Glomerular endothelial cell (primary cell): ENCODE measurements around the gene POMT2. TPM values are rescaled to one million over a fixed set of nuclear protein-coding genes. Genes with fewer than 3 reads are reported as not detected.
A peak's percentile ranks its signal among the peaks of the same experiment; 100 is the strongest.
"Not testable (repeated sequence)": the region's sequence is repeated elsewhere in the genome, so short reads cannot be mapped to it uniquely, and the experiment has no call there.

ENCODE experiments used
- DNase-seq: peaks from one replicate; pipeline ENCODE4 v3.0.0-alpha.2; 2011; ENCODE audit warnings: low read depth, low spot score; ENCODE audit errors: extremely low read depth
- total RNA-seq: library from RNA; depleted of rRNA; stranded (reverse); fragments of >200 nt; gene quantifications from 2 replicates; pipeline ENCODE4 v1.2.3, GENCODE V29; 2015

POMT2 gene
- total RNA-seq, 1 donor from 2014 or later, result 34.3 TPM

DNA sequence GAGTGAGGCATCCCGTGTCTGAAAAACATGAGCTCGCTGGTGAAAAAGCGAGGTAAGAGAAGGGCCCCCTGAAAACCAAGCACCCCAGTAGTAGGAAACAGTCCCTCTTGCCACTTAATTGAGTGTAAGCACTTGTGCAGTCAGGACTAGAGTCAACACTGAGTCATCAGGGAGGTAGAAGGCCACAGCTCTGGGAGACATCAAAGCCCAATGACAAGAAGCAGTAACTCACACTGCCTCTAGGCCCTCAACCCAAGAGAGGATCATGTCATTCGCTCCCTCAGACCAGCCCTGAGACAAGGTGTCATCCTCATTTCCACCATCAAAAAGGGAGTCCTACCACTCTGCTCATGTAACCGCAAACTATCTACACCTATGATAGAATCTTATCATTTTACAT is 17.8 kb downstream of the POMT2 start:
- no peak for DNase-seq

DNA sequence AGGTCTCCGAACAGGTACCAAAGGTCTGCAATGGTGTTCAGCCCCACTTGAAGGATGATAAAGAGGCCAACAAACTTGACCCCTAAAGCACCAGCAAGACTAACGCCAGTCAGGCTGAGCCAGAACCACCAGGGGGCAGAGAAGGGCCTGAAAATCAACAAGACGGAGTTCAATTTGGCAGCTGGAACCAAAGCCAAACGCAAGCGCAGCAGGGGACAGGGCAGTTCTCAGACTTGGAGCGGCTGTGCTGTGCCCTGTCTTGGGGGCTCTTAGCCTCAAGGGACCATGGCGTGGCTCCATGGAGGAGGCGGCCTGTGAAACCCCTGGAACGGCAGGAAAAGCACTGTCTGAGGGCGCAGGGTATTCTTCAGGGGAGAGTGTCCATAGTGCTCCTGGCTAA is 19.6 kb downstream of the POMT2 start:
- DNase-seq, result peak; percentile 60

DNA sequence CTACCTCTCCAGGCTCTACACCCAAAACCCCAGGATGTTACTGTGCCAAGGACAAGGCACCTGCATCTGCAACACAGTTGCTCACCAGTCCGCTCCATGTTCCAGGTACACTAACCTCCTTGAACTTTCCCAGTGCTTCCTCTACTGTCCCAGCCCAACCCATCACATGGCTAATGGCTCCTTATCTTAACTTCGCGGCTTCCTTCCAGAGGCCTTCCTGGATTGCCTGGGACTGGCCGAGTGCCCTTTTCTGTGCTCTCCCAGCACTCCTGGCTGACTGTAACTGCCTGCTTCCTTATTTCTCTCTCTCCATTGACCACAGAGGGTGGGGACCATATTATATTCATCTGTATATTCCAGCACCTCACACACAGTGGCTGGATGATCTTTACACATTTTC is 20.9 kb downstream of the POMT2 start:
- DNase-seq, result no peak

DNA sequence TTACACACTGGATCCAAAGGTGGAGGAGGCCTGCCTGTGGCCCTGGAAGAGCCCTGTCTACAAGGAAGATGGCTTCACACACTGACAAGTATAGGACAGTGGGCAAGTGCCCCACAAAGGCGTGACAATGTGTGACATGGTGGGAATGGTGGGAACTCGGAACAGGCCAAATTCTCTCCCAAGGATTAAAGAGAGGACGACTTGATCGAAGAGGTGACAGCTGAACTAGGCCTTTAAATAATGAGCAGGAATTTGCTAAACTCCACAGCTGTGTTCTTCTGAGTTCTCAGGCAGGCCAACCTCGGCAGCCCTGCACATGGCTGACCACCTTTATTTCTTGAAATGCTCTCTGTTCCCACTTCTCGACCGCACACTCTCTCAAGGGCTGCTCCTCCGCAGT is 23.8 kb downstream of the POMT2 start:
- DNase-seq, result no peak

DNA sequence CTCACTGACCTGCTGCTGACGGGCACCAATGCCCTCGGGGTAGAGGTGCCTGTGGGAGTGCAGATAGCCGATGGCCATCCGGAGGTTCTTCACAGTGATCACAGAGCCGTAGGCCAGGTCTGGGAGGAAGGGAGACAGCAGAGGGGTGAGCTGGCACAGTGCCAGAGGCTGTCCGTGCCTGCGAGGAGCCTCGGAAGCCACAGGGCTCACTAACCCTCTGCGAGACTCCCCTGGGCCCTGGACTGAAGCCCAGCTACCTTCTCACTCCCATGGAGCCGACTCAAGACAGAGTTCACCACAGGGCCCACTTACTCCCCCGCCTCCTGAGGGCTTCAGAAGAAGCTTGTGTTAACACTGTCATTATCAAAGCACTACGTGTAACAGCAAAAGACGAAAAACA is 24.5 kb downstream of the POMT2 start:
- no peak for DNase-seq

DNA sequence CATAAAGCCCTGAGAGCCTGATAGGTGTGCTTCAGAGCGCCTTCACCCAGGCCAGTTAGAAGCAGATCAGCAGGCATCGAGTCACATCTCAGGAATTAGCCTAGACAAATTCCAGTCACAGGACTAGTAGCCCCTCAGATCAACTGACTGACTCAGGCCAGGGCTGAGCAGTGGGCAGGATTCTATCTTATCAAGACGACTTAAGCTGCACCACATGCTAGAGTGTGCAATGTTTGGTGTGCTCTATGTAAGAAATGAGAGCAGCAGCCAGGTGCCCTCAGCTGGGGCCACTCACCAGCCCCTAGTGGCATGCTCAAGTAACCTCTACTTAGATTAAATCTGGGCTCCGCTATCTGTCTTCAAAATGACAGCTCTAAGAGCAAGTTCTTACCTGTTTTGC is 30.0 kb downstream of the POMT2 start:
- DNase-seq, result no peak

DNA sequence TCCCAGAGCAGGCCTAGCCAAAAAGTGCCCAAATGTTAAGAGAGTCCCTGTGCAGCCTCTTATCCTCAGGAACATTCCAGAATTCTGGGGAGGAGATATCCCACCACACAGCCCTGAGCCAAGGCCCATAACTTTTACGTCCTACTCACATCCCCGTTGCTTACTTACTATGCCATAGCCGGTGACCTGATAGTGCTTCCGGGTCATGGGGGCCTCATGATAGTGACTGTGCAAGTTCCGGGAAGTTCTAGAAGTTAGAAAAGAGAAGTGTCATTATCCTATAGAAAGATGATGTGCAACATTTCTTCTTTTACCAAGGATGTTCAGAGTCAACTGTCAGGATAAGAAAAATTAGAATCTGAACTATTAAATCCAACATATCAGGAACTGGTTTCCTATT is 34.1 kb downstream of the POMT2 start:
- DNase-seq, result no peak

DNA sequence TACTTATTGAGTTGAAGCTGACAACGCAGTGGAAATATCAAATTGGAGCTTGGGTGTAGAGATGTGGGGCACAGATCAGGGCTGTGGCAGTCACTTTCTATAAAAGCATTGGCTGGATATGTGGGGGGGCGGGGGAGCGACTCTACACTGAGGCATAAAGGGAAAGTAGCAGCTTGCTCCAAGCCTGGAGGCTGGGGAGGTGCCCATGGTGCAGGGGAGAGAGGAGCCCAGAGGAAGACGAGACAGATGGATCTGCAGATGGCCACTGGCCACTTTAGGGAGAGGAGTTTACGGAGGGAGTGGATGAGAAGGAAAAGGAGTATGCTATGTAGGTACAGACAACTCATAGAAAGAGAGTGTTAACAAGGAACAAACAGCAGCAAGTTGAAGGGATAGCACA is 36.2 kb downstream of the POMT2 start:
- no peak for DNase-seq

DNA sequence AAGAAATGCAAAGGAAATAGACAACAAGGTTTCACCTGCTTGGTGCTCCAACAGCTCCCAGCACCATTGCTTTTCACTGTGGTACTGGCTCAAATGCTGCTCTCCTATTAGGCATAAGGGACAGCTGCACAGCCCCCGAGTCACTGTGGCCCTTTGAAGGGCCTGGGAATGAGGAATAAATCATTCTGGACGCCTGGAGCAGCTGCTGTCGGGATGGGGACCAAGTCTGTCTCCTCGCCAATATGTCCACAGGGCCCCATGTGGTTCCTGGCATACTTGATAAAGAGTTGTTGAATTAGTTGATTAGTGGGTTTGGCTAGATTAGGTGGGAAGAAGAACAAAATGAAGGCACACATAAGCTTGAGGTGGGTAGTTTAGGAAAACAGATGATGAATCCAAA is 36.6 kb downstream of the POMT2 start:
- DNase-seq, result no peak

DNA sequence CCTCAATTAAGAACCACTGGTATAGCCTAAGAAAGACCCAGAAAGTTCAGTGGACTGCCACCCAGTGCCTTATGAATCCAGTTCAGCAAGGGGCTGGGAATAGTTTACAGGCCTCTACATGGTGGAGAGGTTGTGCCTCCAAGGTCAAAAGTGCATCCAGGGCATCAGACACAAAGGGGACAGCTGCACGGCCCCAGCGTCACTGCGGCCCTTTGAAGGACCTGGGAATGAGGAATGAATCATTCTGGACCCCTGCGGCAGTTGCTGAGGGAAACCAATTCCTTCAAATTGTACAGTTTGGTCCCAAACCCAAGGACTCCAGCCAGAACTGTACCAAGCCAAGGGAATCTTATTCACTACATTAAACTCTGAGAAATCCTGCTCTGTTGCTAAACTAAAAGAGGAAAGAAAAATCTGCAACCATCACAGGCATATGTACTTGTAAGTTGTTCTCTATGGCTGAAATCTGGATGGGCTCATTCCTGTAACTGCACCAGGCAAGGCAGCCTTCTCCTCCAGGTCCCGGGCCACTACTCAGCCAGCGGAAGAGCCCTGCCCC is 38.8 kb downstream of the POMT2 start:
- no peak for DNase-seq

DNA sequence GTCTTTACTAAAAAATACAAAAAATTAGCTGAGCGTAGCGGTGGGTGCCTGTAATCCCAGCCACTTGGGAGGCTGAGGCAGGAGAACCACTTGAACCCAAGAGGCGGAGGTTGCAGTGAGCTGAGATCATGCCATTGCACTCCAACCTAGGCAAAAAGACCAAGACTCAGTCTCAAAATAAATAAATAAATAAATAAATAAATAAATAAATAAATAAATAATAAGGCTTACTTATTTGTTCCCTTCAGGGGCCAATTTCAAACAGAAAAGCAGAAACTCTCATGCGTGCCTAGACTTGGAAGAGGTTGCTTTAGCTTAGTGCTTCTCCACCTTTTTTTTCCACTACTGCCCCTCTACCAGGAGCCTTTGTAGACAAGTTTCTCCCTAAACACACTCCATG is 39.8 kb downstream of the POMT2 start:
- DNase-seq, result not testable (repeated sequence)

DNA sequence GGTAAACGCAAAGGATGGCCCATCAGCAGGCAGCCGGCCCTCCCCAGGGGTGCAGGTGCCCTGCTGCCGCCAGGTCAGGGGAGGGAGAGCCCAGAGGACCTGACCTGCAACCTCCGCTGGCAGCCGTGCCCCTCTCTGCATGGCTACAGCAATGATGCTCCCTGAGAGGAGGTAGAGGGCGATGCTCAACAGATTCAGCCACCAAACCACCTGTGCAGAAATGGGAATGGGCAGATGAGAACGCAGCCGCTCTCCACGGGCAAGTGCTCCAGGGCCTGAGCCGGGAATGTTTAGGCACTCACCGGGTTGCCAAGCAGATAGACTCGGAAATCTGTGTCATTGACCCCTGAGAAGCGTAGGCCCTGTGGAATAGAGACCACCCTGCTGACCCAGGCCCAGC is 41.0 kb downstream of the POMT2 start:
- DNase-seq, result no peak

DNA sequence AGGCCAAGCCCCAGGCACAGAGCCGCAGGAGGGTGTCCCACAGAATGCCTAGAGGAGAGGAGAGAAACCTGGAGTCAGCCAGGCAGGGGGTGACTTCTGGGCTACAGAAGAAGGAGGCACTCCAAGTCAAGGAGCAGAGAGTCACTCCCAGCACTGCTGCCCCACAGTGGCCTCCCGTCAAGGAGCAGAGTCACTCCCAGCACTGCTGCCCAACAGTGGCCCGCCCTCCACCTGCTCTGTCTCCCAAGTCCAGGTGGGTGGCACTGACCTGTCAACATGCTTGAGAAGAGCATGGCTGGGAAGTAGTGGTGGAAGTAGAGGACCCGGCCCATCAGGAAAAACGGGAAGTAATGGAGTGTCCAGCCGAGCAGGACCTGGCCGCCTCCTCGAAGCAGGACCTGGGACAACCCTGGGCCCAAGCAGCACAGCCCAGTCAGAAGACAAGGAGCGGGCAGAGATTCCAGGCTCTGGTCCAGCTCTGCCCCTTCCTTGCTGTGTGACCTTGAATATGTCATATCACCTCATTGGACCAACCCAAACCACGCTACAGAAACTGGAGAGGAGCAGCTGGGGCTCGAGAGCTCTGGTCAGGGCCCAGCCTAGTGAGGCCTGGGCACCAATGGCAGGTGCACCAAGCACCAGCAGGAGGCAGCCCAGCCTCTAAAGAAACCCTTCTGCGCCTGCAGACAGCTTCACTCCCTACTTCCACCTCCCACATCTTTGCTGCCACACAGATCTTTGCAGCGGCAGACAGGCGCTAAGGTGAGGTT is 42.0 kb downstream of the POMT2 start:
- DNase-seq, result no peak

DNA sequence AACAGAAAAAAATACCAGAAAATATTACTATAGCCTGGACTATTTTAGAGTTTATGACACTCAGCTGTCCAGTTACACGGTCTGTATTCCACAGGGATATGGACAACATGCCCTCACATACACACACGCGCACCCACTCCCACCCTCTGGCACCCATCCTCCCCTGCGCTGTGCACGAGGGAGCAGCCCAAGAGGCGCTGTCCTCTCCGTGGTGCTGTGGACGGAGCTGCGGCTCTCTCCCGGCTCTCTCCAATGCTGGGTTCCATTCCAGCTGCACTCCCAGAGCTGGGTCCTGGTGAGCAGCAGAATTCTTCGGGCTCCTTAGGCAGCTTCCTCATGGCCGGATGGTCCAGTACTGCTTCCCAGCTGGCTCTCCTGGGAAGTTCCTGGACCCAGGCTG is 43.7 kb downstream of the POMT2 start:
- DNase-seq, result no peak

DNA sequence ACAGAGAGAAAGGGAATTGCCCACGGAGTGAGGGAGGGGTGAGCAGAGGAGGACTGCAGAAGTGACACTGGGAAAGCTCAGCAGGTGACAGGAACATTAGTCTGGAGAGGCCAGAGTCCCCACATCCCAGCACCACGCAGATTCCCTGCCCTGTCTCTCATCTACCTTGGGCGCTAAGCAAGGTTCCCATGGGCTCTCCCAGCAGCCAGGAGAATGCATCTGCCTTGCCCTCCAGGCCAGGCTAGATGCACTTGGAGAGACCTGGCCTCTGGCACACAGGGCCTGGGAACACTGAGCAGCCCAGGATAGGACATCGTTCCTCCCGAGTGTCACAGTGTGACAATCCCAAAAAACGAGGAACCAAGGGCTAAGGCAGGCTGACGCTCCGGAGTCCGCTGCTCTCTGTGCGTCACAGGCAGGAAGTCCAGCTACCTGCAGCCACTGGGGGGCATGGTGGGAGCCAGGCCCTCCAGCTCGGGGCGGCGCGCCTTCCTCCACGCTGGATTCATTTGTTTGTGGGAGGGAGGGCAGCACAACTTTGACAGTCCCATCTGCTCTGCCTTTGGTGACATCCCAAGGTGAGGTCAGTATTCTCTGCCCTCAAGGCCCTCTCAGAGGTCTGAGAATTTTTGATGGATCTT is 44.3 kb downstream of the POMT2 start:
- no peak for DNase-seq

DNA sequence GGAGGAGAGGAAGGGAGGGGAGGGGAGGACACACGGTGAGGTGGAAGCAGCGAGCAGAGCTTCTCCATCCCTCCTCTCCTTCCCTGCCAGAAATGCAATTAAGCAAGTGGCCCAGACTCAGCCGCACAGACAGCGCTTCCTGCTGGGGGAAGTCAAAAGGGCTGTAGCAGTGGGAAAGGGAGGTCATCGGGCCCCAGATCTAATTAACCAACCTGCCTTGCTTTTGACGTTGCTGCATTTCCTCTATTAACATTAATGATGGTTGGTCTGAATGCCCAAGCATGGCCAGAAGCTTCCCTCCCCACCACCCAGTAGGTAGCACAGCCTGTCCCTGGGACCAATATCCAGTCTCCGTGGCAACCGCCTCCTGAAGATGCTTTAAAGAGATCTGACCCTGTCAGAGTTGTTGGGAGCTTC is 45.1 kb downstream of the POMT2 start:
- no peak for DNase-seq

DNA sequence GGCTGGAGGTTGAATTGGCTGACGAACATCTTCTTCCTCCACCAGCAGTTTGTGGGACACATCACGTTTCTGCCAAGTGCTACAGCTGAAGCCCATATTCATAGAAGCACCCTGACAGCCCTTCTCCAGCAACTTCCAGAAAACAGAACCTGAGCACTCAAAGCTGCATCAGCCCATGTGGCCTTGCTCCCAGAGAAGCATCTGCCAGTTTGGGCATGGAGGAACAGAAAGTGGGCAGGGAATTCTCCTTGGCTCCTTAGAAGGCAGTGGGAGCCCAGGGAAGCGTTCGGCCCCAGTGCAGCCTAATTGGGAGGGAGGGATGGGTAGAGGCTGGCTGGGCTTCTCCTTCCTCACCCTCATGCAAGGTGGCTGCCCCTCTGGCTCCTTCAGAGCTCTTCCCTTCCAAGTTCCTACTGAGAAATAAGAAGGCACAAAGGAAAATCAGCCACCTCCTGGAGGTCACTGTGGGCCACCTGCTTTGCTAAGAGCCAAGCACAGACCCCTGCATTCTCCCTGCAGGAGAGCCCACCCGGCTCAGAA is 45.6 kb downstream of the POMT2 start:
- no peak for DNase-seq

DNA sequence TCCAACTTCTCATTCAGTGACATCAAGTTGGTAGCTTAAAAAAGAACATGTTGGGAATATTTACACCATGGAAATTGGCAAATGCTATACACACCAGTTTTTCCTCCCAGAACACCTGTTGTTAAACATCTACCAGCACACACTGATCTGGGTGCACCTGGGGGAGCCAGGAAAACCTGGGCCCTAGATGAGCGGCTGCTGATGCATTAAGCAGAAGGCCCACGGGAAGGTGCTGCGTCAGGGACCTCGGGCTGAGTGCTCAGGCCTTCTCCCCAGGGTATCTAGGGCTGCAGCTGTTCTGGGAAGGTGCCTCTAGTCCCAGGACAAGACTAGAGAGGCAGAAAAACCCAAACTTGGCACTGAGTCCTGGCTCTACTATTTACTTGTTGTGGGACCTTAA is 46.9 kb downstream of the POMT2 start:
- no peak for DNase-seq

DNA sequence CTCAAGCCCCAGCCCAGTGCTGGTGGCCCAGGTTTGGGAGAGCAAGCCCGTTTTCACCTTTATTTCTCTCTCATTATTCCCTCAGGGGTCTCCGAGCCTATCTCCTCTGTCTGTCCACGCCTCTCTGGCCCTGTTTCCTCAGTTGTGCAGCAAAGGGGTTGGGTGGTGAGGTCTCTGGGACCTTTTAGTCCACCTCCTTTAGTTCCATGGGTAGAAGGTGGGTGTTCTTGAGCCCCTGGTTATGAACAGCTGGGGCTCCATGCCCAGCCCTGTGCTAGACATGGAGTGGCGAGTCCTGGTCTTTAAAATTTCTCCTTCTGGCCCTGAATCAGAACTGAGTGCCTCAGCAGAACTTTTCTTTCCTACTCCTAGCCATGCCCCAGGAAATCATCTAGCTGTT is 48.4 kb downstream of the POMT2 start:
- DNase-seq, result no peak

DNA sequence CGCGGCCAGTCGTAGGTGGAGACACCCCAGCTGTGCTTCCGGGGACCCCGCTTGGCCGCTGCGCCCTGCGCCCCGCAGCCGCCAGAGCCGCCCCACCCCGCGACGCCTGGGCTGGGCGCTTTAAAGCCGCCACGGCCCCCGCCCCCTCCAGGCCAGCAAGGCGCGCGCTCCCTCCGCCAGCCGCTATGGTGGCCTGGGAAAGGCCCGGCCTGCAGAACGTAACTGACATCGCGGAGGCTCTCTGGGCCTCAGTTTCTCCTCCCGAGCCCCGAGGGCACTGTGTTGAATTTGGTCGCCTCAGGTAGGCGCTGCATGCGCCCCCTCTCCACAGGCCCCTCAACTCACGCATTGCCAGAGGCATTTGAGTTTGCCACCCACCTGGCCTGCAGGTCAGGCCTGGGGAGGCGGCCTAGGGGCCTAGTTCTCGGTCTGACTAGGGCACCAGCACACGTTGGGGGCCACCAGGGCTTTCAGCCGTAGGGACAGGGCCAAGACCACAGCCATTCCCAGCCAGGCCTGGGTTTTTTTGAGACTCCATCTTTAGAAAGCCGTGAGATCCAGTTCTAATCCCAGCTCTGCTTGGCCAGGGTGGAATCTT is 49.5 kb downstream of the POMT2 start, which contains the start of gene NGB:
TSS of gene NGB (minus strand) at position 94 of the 598 bp plus-strand sequence. CDS start 269 bp downstream, outside the sequence.
- DNase-seq, result no peak

DNA sequence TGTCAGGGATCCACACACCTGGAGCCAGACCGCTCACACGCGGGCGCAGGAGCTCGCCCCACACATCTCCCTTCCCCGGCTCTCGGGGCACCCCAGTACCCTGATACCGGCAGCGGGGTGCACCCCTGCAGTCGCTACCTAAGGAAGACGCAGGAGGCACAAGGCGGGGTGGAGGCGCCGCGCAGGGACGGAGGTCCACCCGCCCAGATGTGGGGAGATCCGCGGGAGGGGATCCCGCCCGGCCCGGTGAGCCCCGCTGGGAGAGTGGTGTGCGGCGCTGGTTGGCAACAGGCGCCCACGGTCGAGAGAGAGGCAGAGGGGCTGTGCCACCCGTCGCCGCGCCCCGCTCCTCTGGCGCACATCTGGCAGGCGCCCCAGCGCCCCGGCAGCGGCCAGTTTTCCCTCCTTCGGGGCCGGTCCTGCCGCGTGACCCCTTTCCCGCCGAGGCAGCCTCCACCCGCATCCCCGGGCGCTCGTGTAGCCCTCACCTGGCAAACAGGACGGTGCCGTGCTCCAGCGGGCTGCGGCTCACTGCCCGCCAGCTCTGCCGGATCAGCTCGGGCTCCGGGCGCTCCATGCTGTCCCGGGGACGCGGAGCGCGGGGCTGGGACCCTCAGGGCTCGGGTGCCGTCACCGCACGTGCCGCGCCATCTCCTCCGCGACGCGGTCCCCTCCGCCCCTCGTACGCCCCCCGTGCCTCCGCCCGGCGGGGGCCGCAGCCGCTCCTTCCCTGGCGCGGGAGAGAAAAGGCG is 50.1 kb downstream of the POMT2 start:
- no peak for DNase-seq
